HEK293T (cell line): ENCODE results near the gene PIGBOS1.

Experiments
- BHLHE40 ChIP-seq: fragments of 450-650 bp; IDR thresholded peaks from 2 replicates; pipeline ENCODE4 v1.6.1; 2016; ENCODE audit warnings: mild to moderate bottlenecking, moderate library complexity, borderline replicate concordance
- ELF4 ChIP-seq: fragments of 450-650 bp; IDR thresholded peaks from 2 replicates; pipeline ENCODE4 v1.6.1; 2017; ENCODE audit warnings: antibody characterized with exemption
- FOXA1 ChIP-seq: fragments of 450-650 bp; IDR thresholded peaks from 2 replicates; pipeline ENCODE4 v1.6.1; 2016; ENCODE audit warnings: mild to moderate bottlenecking
- FOXM1 ChIP-seq: fragments of 450-650 bp; IDR thresholded peaks from 2 replicates; pipeline ENCODE4 v1.6.1; 2017; ENCODE audit warnings: mild to moderate bottlenecking, borderline replicate concordance
- HDGF ChIP-seq: fragments of 450-650 bp; IDR thresholded peaks from 2 replicates; pipeline ENCODE4 v1.6.1; 2017; ENCODE audit warnings: antibody characterized with exemption, borderline replicate concordance
- L3MBTL2 ChIP-seq: fragments of 450-650 bp; conservative IDR thresholded peaks from 2 replicates; pipeline ENCODE4 v1.6.1; 2016; ENCODE audit warnings: mild to moderate bottlenecking
- LEF1 ChIP-seq: fragments of 450-650 bp; IDR thresholded peaks from 2 replicates; pipeline ENCODE4 v1.6.1; 2017; ENCODE audit warnings: mild to moderate bottlenecking, borderline replicate concordance
- NFRKB ChIP-seq: fragments of 450-650 bp; IDR thresholded peaks from 2 replicates; pipeline ENCODE4 v1.6.1; 2016; ENCODE audit warnings: mild to moderate bottlenecking, moderate library complexity
- SP1 ChIP-seq: fragments of 450-650 bp; IDR thresholded peaks from 2 replicates; pipeline ENCODE4 v1.6.1; 2017
- SUZ12 ChIP-seq: fragments of 450-650 bp; IDR thresholded peaks from 2 replicates; pipeline ENCODE4 v1.6.1; 2016; ENCODE audit warnings: mild to moderate bottlenecking
- TARDBP ChIP-seq: fragments of 450-650 bp; IDR thresholded peaks from 2 replicates; pipeline ENCODE4 v1.6.1; 2016
- ZNF384 ChIP-seq: fragments of 450-650 bp; IDR thresholded peaks from 2 replicates; pipeline ENCODE4 v1.6.1; 2016

DNA sequence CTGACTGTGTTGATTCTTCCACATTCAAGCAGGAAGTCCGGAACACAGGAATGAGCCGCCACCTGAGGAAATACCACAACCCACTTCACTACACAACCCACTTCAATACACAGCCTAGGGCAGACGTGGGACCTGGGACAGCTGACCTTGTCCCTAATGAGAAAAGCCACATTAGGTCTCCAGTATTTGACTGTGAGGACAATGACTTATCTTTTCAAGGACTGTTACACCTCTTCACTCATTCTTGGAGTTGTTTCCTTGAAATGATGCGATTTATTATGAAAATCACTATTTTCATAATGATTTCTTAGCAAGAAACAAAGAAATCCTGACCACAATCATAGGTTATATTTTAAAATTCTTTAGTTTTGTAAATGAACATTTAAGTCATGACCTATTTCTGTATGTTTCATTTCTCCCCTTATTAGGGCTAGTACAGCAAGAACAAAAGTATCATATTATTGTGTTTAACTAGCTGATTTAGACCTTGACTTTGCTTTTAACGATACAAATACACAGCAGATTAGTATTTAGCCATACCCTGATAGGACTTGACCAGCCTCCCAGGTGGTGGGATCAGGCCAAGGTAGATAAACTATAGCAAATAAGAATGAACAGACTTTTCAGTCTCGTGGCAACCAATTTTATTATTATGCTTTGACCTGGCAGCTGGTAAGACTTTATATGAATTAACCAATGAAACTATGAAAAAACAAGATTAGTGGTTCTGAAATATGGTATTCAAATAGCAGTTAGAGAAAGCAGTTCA is 35.4 kb downstream of the PIGBOS1 start:
- TF ChIP-seq ELF4 (no peak), NFRKB (no peak), LEF1 (no peak), L3MBTL2 (no peak), HDGF (no peak), SUZ12 (no peak), BHLHE40 (no peak), FOXA1 (no peak), SP1 (no peak), TARDBP (no peak), FOXM1 (no peak), ZNF384 (no peak)
